Measurements from ENCODE around the gene SMIM28. TPM values are rescaled to one million over a fixed set of nuclear protein-coding genes. Genes with fewer than 3 reads are reported as not detected.
A peak's percentile ranks its signal among the peaks of the same experiment; 100 is the strongest.

Gene SMIM28
- total RNA-seq, 4 donors from 2014 or later = not detected

DNA sequence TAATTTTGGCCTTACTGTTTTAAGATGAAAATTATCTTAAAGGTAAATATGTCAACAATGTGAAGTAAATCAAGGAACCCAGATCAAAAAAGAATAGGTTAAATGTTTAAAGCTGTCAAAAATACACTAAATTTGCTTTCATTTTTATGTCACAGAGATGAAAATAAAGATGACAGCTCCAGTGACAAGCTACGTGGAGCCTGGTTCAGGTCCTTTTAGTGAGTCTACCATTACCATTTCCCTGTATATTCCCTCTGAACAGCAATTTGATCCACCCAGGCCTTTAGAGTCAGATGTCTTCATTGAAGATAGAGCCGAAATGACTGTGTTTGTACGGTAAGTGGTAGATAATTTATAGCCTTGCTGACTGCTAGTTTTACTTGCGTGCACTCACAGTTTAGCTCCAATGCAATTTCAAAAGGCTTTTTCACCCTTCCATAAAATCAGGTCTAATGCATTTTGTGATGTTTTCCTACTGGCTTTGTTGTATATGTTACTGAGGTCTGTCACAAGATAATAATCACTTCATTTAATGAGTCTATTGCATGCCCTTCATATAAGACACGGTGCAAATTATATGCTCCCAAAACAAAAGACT is 28.2 kb downstream of the SMIM28 start:
- Histone ChIP-seq H3K9me3 (no peaks in the 10 kb centered on the region), H3K4me3 (peak overlapping the region; percentile 91), H3K4me1 (peaks cover 33% of the 10 kb centered on the region), H3K27ac (peak overlapping the region; percentile 95), H3K27me3 (no peaks in the 10 kb centered on the region), H3K36me3 (peaks cover 49% of the 10 kb centered on the region)
- 56% methylated on average over 5 of the region's 5 CpGs for WGBS
- TF ChIP-seq, protein P1, sequence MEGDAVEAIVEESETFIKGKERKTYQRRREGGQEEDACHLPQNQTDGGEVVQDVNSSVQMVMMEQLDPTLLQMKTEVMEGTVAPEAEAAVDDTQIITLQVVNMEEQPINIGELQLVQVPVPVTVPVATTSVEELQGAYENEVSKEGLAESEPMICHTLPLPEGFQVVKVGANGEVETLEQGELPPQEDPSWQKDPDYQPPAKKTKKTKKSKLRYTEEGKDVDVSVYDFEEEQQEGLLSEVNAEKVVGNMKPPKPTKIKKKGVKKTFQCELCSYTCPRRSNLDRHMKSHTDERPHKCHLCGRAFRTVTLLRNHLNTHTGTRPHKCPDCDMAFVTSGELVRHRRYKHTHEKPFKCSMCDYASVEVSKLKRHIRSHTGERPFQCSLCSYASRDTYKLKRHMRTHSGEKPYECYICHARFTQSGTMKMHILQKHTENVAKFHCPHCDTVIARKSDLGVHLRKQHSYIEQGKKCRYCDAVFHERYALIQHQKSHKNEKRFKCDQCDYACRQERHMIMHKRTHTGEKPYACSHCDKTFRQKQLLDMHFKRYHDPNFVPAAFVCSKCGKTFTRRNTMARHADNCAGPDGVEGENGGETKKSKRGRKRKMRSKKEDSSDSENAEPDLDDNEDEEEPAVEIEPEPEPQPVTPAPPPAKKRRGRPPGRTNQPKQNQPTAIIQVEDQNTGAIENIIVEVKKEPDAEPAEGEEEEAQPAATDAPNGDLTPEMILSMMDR (IDR thresholded peaks at IDR 0.05) = no peak
- TF ChIP-seq EP300 (IDR thresholded peaks at IDR 0.05) (no peak), POLR2AphosphoS5 (IDR thresholded peaks at IDR 0.05) (no peak), POLR2A (IDR thresholded peaks at IDR 0.05) (no peak)
- DNase-seq (ENCODE audit: low spot score in 2 of 2) = no peak

DNA sequence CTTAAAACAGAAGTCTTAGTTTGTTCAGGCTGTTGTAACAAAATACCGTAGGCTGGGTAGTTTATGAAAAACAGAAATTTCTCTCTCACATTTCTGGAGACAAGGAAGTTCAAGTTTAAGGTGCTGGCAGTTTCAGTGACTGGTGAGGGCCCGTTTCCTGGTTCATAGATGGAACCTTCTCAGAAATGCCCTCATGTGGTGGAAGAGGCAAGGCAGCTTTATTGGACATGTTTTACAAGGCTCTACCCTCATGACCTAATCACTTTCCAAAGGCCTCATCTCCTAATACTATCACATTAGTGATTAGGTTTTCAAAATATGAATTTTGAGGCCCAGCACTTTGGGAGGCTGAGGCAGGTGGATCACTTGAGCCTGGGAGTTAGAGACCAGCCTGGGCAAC is 28.7 kb downstream of the SMIM28 start:
- TF ChIP-seq POLR2AphosphoS5 (IDR thresholded peaks at IDR 0.05) (no peak), EP300 (IDR thresholded peaks at IDR 0.05) (no peak), POLR2A (IDR thresholded peaks at IDR 0.05) (no peak)
- TF ChIP-seq, protein P1 (IDR thresholded peaks at IDR 0.05) = no peak
- DNase-seq (ENCODE audit: low spot score in 2 of 2) = no peak
- WGBS = 71% methylated on average over 2 of the region's 2 CpGs
- Histone ChIP-seq H3K36me3 (peaks cover 54% of the 10 kb centered on the region), H3K9me3 (no peaks in the 10 kb centered on the region), H3K27me3 (no peaks in the 10 kb centered on the region), H3K4me1 (peaks cover 35% of the 10 kb centered on the region), H3K27ac (no peak overlapping the region), H3K4me3 (no peak overlapping the region)

DNA sequence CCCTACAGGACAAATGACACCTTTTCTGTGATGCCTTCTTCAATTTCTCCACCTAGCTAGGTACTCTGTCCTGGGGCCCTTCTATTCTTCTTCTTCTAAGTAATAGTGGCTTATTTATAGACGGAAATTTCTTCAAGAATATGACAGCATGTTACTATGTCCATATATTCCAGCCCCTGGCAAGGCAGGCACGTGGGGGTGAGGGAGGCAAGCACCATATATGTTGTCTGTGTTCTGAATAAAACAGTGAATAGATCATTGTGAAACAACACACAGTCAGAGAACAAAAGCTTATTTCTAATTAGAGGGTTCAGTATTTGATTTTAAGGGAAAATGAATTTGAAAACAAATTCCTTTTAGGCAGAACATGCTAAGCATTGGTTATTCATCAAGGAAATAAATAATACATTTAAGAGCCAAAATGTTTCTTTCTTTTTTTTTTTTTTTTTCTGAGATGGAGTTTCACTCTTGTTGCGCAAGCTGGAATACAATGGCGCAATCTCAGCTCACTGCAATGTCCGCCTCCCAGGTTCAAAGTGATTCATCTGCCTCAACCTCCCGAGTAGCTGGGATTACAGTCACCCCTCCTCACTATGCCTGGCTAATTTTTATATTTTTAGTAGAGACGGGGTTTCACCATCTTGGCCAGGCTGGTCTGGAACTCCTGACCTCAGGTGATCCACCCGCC is 32.5 kb downstream of the SMIM28 start:
- TF ChIP-seq, protein P1 (IDR thresholded peaks at IDR 0.05) = no peak
- no peak for TF ChIP-seq EP300 (IDR thresholded peaks at IDR 0.05)
- no peak for TF ChIP-seq POLR2A (IDR thresholded peaks at IDR 0.05)
- no peak for TF ChIP-seq POLR2AphosphoS5 (IDR thresholded peaks at IDR 0.05)
- H3K4me1 ChIP-seq = peaks cover 28% of the 10 kb centered on the region
- H3K4me3 ChIP-seq = no peak overlapping the region
- WGBS = 73% methylated on average over 8 of the region's 8 CpGs
- peaks cover 92% of the 10 kb centered on the region for H3K36me3 ChIP-seq
- peak overlapping the region; percentile 66 for H3K27ac ChIP-seq
- DNase-seq (ENCODE audit: low spot score in 2 of 2) = no peak
- H3K27me3 ChIP-seq = no peaks in the 10 kb centered on the region
- no peaks in the 10 kb centered on the region for H3K9me3 ChIP-seq

DNA sequence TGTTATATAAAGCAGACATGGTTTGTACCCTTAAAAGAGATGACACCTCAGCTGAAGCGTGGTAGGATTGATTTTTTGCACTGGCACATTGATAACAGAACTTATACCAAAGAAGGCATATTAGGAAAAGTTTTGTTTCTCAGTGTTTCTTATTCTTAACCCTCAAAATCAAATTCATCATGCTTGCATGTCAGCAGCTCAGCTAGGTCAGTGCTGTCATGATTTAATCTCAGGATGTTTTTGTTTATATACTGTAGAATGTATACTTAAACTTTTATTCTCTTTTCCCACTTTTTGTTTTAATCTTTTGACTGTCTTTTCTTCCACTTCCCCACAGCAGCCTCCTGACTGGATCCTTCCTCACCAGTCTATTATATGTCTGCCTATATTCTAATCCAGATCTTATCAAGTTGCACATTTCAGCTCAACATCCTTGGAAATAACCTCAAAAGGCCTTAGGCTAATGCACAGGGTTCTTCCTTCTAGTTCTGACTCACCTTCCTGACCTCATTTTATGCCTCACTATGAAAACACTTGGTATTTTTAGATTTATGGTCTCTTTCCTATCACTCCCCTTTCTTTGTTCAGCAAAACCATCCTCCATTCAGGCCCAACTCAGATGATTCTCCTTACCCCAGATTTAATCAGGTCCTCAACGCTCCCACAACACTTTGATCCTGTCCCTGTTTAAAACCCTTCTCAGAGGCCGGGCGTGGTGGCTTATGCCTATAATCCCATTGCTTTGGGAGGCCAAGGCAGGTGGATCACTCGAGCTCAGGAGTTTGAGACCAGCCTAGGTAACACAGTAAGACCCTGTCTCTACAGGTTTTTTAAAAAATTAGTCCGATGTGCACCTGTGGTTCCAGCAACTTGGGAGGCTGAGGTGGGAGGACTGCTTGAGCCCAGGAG is 33.5 kb downstream of the SMIM28 start:
- no peak for TF ChIP-seq EP300 (IDR thresholded peaks at IDR 0.05)
- no peak for TF ChIP-seq POLR2AphosphoS5 (IDR thresholded peaks at IDR 0.05)
- TF ChIP-seq POLR2A (IDR thresholded peaks at IDR 0.05) = no peak
- TF ChIP-seq, protein P1 (IDR thresholded peaks at IDR 0.05) = no peak
- H3K36me3 ChIP-seq = peaks cover 87% of the 10 kb centered on the region
- H3K27me3 ChIP-seq = no peaks in the 10 kb centered on the region
- DNase-seq (ENCODE audit: low spot score in 2 of 2) = no peak
- no peak overlapping the region for H3K4me3 ChIP-seq
- 76% methylated on average over 6 of the region's 6 CpGs for WGBS
- no peaks in the 10 kb centered on the region for H3K9me3 ChIP-seq
- H3K4me1 ChIP-seq = peaks cover 19% of the 10 kb centered on the region
- no peak overlapping the region for H3K27ac ChIP-seq

DNA sequence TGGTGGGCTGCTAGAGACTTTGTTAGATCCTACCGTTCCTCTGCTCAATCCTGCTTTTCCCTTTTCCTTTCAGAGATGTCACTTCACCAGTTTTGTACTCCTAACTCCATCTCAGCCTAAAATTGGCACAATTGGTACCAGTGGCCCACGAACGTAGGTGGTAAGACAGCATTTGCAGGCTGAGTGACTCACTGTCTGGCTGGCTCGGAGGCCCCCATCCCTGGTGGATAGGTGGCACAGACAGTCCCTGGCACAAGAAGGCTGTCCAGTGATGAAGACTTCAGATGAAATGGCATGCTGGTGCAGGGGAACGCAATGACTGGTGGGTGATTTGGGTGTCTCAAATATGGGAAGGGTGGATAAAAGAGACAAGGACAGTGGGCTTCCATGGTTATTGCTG is 37.4 kb downstream of the SMIM28 start:
- Histone ChIP-seq H3K4me1 (peaks cover 10% of the 10 kb centered on the region), H3K9me3 (no peaks in the 10 kb centered on the region), H3K36me3 (peaks cover 60% of the 10 kb centered on the region), H3K27me3 (no peaks in the 10 kb centered on the region), H3K27ac (no peak overlapping the region), H3K4me3 (no peak overlapping the region)
- WGBS = 71% methylated on average over 5 of the region's 5 CpGs
- no peak for TF ChIP-seq POLR2A (IDR thresholded peaks at IDR 0.05)
- TF ChIP-seq POLR2AphosphoS5 (IDR thresholded peaks at IDR 0.05) = no peak
- TF ChIP-seq, protein P1 (IDR thresholded peaks at IDR 0.05) = no peak
- TF ChIP-seq EP300 (IDR thresholded peaks at IDR 0.05) = no peak
- no peak for DNase-seq (ENCODE audit: low spot score in 2 of 2)
